ENCODE results near the gene UQCC5.

UQCC5 gene

DNA sequence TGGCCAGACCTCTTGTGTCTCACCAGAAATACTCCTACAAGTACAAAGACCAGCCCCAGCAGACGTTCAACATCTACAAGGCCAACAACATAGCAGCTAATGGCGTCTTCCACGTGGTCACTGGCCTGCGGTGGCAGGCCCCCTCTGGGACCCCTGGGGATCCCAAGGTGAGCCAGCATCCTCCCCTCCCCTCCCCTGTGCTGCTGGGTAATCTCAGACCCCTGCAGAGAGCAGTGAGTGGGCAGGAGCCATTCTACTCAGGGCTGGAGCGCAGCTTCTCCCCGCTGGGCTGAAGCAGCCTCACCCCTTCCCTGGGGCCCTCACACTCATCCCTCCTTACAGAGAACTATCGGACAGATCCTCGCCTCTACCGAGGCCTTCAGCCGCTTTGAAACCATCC lies 31.4 kb upstream of the UQCC5 start:
- no peak for DNase-seq

DNA sequence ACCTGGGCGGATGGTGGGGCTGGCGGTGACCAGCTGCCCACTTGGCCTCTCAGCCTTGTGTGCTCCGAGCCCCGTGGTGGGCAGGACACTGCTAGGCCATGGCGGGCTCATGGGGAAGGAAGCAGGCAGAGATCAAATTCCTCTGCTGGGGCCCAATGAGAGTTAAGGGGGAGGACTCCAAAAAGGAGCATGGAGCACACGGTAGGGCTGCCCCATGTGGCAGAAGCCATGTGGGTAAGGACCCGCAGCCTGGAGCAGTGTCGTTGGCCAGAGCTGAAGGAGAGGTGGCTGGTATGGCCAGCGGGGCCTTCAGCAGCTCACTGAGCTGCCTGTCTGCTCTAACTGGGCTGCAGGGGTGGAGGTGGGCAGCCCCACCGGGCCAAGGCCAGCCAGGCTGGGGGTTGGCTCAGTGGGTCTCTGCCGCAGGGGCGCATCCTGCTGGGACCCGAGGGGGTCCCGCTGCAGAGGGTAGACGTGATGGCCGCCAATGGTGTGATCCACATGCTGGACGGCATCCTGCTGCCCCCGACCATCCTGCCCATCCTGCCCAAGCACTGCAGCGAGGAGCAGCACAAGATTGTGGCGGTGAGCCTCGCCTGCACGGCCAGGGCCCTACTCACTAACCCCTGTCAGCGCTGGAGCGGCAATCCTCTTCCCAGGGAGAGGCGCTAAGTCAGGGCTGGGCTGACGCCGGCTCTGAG lies 30.0 kb upstream of the UQCC5 start:
- DNase-seq = no peak

DNA sequence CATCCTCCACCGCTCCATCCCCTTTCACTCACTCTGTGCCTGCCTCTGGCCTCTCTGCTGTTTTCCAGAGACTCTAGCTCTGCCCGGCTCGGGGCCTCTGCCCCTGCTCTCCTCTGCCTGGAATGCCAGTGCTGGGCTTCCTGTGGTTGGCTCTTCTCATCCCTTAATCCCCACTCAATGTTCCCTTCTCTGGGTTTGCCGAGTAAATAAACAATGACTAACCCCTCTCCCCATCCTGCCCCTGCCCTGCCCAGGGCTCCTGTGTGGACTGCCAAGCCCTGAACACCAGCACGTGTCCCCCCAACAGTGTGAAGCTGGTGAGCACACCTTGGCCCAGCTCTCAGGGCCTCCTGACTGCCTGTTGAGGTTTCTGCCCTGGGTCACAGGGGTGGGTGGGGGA lies 29.0 kb upstream of the UQCC5 start:
- no peak for DNase-seq

DNA sequence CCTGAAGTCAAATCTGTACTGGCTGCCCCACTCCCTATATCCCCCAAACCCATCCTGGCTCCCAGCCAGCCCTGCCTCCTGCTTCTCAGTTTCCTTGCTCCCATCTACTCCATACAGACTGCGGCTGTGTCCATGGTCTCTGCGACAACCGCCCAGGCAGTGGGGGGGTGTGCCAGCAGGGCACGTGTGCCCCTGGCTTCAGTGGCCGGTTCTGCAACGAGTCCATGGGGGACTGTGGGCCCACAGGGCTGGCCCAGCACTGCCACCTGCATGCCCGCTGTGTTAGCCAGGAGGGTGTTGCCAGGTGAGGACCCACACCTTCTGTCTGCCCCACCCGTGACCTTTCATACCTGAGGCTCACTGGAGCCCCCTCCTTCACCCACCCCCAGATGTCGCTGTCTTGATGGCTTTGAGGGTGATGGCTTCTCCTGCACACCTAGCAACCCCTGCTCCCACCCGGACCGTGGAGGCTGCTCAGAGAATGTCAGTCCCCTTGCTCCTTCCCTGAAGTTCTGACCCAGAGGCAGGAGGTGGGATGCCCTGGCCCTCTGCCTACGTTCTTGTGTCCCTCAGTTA lies 26.6 kb upstream of the UQCC5 start:
- no peak for DNase-seq

DNA sequence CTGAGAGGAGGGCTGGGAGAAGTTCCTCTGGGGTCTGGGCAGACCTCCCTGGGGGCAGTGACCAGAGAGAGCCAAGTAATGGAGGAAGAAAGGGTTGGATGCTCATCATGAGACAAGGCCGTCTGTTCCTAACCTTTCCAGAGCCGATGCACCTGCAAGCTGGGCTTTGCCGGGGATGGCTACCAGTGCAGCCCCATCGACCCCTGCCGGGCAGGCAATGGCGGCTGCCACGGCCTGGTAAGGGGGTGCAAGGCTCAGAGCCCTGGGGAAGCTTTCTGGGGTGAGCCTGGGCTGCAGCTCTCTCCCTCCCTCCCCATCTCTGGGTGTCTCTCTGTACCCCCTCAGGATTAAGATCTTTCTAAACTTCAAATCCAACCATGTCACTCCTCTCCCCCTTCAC lies 24.9 kb upstream of the UQCC5 start:
- no peak for DNase-seq

DNA sequence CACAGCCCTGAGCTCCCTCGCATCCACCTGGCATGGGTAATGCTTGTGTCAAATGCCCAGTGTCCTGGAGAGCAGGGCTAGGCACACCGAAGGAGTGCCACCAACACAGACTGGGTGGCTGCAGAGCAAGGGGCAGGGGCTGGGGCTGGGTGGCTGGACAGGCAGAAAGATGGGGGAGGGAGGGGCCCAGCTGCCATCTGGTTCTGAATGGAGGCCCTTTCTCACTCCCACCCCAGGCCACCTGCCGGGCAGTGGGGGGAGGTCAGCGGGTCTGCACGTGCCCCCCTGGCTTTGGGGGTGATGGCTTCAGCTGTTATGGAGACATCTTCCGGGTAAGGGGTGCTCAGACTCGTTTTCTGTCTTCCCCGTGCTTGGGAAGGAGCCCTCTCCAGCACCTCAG lies 24.3 kb upstream of the UQCC5 start:
- DNase-seq = no peak

DNA sequence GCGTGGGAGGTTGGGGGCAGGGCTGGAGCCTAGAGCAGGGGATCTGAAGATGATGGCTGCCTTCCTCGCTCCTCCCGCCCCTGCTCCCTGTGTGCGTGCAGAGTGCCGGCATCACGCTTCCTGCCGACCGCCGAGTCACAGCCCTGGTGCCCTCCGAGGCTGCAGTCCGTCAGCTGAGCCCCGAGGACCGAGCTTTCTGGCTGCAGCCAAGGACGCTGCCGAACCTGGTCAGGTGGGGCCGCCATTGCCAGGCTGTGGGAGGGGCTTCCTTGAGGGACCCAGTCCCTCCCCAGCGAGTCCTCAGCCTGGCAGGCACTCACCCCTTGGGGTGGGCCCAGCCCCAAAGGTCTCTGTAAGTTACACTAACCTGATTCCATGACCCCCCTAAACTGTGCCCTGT lies 23.7 kb upstream of the UQCC5 start:
- DNase-seq = no peak

DNA sequence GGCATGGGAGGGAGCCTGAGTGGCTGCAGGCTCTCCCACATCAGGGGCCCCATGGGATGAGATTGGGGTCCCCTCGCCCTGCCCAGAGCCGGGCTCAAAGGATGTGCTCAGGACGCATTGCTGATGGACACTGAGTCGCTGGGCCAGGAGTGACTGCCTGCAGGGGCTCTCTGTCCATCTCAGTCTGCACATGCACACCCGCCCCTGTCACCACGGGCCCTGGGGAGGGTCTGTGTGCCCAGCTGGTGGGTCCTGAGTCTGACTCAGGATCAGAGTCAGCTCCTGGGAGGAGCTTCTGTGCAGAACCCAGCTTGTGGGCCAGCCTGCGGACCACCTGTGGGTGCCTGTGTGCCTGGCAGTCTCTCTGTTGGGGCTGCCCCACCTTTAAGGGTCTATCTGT lies 23.1 kb upstream of the UQCC5 start:
- no peak for DNase-seq

DNA sequence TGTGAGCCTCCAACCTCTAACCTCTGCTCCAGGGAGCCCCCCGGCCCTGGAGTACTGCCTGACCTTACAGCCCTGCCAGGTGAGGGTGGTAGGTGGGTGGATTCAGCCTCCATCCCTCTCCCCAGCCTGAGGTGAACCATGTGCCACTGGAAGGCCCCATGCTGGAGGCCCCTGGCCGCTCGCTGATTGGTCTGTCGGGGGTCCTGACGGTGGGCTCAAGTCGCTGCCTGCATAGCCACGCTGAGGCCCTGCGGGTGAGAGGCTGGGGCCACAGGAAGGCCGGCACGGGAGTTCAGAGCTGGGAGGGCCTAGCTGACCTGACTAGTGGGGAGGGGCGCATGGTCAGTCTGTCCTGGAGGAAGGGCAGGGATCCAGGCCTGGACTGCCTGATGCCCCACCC lies 21.8 kb upstream of the UQCC5 start:
- no peak for DNase-seq

DNA sequence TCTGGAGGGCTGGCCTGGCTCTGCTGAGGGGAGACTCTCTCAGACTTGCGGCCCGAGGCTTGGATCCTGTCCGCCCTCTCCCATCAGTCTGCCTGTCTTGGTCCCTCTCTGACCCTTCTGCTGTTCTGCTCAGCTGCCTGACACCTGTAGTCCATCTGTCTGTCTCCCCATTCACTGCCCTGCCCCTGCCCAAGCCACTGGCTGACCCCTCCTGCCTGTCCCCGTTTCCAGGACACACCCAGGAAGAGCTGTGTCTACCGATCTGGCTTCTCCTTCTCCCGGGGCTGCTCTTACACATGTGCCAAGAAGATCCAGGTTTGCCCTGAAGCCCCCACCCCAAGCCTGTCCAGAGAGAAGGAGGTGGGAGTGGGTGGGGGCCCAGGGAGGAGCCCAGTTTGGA lies 21.2 kb upstream of the UQCC5 start:
- DNase-seq = no peak

DNA sequence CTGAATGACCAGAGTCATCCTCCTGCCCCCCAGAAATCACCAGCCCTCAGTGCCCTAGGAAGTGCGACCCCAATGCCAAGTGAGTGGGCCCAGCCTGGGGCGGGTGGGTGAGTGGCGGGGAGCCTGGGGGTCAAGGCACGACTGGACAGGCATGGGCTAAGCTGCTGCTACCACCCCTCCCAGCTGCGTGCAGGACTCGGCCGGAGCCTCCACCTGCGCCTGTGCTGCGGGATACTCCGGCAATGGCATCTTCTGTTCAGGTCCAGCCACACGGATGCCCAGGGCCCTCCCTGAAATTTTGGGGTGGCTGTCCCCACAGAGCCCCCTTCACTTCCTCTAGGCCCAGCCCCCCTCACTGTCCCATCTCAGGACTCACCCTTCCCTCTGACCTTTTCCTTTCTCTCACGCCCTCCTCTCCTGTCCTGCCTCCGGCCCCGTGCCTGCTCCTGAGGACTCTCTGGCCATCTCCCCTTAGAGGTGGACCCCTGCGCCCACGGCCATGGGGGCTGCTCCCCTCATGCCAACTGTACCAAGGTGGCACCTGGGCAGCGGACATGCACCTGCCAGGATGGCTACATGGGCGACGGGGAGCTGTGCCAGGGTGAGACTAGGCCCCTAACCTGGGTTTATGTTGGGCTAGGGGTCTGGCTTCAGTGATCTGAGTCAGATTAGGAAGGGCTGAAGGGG lies 19.8 kb upstream of the UQCC5 start:
- no peak for DNase-seq

DNA sequence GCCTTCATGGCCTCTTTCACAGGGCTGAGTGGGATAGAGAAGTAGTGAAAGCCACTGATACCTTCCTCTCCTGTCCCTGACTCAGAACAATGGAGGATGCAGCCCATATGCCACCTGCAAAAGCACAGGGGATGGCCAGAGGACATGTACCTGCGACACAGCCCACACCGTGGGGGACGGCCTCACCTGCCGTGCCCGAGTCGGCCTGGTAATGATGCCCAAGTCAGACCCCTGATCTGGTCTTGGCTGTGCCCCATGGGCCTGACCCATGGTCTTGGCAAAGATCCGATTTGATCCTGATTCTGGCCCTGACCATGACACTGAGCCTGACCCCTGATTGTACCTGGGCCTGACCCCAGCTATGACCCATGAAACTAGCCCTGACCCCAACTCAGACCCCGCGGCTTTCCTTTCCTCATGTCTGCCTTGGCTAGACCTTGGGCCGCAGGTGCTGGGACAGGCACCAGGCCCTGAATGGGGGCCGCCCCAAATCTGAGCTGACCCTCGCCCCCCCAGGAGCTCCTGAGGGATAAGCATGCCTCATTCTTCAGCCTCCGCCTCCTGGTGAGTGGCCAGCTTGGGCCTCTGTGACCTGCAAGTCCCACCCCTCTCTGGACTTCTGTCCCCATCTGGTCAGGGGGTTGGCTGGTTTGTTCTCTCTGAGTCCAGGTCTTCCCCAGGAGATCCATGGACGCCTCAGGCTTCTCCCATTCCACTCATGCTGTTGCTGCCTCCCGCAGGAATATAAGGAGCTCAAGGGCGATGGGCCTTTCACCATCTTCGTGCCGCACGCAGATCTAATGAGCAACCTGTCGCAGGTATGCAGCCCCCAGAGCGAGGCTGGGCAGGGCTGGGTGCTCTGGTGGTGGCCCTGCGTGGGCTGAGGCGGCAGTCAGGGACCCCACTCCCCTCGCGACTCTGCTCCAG lies 18.3 kb upstream of the UQCC5 start:
- DNase-seq = no peak

DNA sequence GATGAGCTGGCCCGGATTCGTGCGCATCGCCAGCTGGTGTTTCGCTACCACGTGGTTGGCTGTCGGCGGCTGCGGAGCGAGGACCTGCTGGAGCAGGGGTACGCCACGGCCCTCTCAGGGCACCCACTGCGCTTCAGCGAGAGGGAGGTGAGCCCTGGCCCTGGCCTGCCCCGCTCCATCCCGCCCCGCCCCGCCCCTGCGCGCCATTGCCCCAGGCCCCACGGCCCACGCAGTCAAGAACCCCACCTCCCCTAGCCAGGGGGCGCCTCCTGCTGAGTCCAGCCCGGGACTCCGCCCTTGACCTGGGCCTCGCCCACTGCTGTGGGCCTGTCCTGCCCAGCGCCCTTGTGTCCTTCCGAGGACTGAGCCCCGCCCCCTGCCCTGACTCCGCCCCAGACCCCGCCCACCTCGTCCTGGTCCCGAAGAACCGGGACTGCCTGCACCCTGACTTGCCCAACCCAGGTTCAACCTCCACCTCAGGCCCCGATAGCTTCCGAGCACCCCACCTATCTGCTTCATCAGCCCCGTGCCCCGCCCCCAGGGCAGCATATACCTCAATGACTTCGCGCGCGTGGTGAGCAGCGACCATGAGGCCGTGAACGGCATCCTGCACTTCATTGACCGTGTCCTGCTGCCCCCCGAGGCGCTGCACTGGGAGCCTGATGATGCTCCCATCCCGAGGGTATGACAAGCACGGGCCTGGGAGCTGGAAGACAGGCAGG lies 17.5 kb upstream of the UQCC5 start:
- DNase-seq = no peak

DNA sequence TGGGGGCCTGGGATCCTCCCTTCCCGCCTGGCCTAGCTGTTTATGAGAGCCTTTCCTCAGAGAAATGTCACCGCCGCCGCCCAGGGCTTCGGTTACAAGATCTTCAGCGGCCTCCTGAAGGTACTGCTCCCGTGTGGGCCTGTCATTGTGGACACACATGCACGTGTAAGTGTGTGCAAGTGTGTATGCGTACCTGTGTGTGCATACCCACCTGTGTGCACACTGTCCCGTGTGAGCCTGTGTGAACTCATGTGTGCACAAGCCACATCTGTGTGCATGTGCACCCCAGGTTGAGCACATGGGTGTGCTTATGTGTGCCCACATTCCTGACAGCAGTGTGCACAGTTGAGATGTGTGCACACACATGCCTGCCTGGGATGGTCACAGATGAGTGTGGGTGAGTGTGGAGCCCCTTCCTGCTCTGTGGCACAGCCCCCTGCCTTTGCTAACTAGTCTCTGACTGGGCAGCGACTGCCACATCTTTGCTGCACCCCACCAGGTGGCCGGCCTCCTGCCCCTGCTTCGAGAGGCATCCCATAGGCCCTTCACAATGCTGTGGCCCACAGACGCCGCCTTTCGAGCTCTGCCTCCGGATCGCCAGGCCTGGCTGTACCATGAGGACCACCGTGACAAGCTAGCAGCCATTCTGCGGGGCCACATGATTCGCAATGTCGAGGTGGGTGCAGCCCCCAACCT lies 16.8 kb upstream of the UQCC5 start:
- no peak for DNase-seq

DNA sequence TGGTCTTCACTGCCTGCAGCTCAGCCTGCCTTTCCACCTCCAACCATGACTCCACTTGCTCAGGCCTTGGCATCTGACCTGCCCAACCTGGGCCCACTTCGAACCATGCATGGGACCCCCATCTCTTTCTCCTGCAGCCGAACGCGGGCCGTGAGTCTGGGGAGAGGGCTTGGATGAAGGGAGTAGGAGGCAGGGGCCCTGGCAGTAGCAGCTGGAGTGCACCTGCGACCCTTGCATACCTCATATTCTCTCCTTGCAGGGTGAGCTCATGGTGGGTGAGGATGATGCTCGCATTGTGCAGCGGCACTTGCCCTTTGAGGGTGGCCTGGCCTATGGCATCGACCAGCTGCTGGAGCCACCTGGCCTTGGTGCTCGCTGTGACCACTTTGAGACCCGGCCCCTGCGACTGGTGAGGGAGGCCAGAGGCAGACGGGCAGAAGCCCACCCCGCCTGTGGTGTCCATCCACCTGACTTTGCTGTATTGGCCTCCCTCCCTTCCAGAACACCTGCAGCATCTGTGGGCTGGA lies 16.2 kb upstream of the UQCC5 start:
- DNase-seq = no peak

DNA sequence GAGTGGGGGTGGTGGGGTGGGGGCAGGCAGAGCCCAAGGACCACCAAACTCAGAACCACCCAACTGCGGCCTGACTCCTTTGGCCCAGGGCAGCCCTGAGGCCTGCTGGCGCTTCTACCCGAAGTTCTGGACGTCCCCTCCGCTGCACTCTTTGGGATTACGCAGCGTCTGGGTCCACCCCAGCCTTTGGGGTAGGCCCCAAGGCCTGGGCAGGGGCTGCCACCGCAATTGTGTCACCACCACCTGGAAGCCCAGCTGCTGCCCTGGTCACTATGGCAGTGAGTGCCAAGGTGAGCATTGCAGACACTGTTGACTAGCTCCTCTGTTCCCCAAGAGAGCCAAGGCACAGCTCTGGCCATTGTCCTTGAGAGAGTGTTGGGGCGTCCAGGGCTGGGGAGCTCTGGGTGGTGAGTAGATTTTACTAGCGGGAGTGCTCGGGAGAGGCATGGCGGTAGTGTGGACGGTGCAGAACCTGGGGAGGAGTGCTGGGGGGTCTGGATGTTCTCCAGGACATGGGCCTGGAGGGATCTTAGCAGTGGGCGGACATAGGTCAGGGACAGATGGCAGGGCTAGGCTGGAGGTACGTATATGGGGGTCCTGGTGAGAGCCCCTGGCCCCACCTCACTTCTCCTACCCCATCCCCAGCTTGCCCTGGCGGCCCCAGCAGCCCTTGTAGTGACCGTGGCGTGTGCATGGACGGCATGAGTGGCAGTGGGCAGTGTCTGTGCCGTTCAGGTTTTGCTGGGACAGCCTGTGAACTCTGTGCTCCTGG lies 15.5 kb upstream of the UQCC5 start:
- no peak for DNase-seq

DNA sequence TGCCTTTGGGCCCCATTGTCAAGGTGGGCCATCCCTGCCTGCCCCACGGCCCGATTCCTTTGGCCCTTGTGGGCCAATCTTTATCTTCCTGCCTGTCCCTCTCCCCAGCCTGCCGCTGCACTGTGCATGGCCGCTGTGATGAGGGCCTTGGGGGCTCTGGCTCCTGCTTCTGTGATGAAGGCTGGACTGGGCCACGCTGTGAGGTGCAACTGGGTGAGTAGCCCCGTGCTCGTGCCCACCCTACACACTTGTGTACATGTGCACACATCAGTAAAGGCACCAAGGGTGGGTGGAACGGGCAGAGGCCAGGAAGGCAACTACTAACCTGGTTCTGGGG lies 14.9 kb upstream of the UQCC5 start:
- DNase-seq = no peak

DNA sequence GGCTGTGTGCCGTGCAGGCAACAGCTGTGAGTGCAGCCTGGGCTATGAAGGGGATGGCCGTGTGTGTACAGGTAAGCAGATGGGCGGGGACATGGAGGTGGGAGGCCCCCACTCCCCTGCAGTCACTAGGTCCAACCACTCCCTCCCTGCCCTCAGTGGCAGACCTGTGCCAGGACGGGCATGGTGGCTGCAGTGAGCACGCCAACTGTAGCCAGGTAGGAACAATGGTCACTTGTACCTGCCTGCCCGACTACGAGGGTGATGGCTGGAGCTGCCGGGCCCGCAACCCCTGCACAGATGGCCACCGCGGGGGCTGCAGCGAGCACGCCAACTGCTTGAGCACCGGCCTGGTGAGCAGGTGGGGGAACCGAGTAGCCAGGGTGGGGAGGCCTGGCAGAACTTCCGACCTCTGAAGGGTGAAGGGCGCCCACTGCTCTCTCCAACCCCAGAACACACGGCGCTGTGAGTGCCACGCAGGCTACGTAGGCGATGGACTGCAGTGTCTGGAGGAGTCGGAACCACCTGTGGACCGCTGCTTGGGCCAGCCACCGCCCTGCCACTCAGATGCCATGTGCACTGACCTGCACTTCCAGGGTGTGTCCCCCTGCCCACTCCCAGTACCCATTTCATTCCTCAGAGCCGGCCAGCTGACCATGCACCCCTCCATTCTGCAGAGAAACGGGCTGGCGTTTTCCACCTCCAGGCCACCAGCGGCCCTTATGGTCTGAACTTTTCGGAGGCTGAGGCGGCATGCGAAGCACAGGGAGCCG lies 14.3 kb upstream of the UQCC5 start:
- no peak for DNase-seq

DNA sequence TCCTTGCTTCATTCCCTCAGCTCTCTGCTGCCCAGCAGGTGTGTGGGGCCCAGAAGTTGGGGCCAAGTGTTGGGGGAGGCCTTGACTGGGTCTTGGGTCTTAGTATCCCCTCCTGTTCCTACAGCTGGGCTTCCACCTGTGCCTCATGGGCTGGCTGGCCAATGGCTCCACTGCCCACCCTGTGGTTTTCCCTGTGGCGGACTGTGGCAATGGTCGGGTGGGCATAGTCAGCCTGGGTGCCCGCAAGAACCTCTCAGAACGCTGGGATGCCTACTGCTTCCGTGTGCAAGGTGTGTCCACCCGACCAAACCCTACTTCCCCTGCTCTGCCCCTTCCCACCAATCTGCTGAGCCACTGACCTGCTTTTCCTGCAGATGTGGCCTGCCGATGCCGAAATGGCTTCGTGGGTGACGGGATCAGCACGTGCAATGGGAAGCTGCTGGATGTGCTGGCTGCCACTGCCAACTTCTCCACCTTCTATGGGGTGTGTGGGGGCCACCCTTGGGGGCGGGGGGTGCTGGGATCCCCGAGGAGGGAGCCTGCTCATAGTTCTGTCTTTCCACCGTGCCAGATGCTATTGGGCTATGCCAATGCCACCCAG lies 13.7 kb upstream of the UQCC5 start:
- DNase-seq = no peak

All from CD4-positive, alpha-beta T cell treated with Interleukin-1 beta for 1 hour (primary cell).